Caki2 (cell line): ENCODE data around the gene TGFBR1. TPM values are rescaled to one million over a fixed set of nuclear protein-coding genes. Genes with fewer than 3 reads are reported as not detected.

Experiments
- DNase-seq: peaks from one replicate; pipeline ENCODE4 v3.0.0-alpha.2; 2015; ENCODE audit warnings: low read depth
- in situ Hi-C: cut with HindIII; loops from 2 replicates; pipeline ENCODE4 v1.10.0; 2016; ENCODE audit warnings: low sequenced_read_pairs, low pct_unique_long_range_greater_than_20kb, mixed read lengths
- total RNA-seq: library from RNA; depleted of rRNA; stranded (reverse); fragments of >200 nt; shearing (Covaris generic); gene quantifications from 2 replicates; pipeline ENCODE4 v1.2.3, GENCODE V29; 2014; ENCODE audit warnings: low replicate concordance

The TGFBR1 gene
- total RNA-seq, 1 experiment from 2014 or later = 8.1 TPM

DNA sequence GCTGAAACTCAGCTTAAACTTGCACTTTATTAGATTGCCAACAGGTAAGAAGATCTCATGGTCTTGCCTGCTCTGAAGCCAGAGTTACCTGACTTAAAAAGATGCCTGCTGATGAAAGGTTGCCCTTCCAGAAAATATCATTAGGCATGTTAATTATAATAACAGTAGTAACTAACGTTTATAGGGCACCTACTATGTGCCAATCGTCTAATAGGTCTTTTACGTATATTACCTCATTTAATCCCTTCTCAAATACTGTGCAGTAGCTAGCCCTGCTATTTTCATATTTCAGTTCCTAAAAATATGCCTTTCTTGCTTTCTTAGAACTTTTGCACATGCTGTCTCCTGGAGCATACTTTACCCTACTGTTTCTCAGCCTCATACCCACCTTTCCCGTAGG is 40.1 kb downstream of the TGFBR1 start:
- DNase-seq = no peak
- in situ Hi-C loops = no loop called here

DNA sequence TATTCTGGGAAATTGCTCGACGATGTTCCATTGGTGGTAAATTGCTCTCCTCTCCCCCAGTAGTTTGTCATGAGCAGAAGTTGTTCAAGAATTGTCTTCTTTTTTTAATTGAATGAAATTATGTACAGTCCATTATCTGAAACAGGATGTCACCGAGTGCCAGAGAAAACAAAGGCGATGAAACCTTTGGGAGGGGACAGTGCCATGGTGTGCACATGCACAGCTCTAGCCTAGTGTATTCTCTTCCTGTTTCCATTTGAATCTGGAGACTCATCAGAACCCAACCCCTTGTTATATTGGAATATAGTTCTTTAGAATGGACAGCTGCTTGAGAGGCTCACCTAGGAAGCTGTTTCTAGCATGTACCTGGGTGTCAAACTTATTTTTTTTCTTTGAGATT is 41.7 kb downstream of the TGFBR1 start:
- in situ Hi-C loops = no loop called here
- no peak for DNase-seq

- no peak for DNase-seq
- in situ Hi-C loops = no loop called here
Observed at GRCh38 chr9:99147177-99147576, 42.3 kb downstream of the TGFBR1 start.

DNA sequence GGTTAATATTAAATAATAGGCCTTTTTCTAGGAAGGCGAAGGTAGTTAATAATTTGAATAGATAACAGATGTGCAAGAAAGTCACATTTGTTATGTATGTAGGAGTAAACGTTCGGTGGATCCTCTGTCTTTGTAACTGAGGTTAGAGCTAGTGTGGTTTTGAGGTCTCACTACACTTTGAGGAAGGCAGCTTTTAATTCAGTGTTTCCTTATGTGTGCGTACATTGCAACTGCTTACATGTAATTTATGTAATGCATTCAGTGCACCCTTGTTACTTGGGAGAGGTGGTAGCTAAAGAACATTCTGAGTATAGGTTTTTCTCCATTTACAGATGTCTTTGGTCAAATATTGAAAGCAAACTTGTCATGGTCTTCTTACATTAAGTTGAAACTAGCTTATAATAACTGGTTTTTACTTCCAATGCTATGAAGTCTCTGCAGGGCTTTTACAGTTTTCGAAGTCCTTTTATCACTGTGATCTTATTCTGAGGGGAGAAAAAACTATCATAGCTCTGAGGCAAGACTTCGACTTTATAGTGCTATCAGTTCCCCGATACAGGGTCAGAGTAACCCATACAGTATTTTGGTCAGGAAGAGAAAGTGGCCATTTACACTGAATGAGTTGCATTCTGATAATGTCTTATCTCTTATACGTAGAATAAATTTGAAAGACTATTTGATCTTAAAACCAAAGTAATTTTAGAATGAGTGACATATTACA is 45.7 kb downstream of the TGFBR1 start:
- in situ Hi-C loops = no loop called here
- no peak for DNase-seq

DNA sequence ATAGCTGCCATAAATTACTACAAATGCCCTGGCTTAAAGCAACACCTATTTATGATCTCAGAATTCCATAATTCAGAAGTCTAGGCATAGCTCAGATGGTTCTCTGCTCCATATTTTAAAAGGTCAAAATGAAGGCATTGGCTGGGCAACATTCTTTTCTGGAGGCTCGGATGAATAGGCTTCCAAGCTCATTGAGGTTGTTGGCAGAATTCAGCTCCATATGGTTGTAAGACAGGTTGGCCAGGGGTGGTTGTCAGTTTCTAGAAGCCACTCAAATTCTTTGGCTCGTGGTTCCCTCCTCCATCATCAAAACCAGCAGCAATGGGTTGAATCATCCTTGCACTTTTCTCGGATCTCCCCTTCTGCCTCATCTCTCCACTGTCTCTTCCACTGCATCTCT is 49.4 kb downstream of the TGFBR1 start:
- in situ Hi-C loops = no loop called here
- DNase-seq = no peak

GRCh38 chr9:99155736-99156135 is 50.8 kb downstream of the TGFBR1 start:
- in situ Hi-C loops = no loop called here
- no peak for DNase-seq

DNA sequence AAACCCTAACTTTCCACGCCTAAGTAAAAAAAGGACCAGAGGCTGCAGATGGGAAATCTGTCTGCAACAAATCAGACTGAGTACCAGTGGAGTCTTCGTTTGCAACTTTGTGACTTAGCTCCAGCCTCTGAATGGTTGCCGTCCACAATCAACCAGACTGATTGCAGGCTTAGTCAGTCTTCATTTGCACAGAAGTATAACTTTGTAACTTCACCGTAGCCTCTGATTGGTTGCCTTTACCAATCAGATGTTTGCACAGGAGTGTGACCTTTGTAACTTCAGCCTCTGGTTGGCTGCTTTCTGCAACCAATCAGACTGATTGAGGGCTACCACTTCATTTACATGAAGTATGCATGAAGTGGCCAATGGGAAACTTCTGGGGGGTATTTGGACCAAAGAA is 53.7 kb downstream of the TGFBR1 start:
- in situ Hi-C loops = no loop called here
- DNase-seq = peak; percentile 23

DNA sequence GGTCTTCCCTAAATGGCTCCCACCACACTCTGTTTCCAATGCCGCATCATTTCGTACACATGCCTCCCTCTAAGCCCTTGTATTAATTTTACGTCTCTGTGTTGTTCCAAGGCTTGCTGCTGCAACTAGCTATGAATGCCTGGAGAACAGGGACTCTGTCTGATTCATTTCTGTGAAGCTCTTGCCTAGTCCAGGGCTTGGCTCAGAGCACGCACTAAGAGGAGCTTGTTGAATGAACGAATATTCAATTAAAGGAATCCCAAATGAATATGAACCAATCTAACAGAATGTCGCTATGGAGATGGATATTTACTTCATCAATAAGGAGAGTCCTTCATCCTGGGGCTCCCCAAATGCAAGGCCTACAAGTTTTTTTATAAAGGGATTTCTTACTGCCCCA is 55.3 kb downstream of the TGFBR1 start:
- DNase-seq = no peak
- in situ Hi-C loops = no loop called here

- in situ Hi-C loops = no loop called here
- peak; percentile 33 for DNase-seq
Observed at GRCh38 chr9:99162759-99163364, 57.9 kb downstream of the TGFBR1 start.

DNA sequence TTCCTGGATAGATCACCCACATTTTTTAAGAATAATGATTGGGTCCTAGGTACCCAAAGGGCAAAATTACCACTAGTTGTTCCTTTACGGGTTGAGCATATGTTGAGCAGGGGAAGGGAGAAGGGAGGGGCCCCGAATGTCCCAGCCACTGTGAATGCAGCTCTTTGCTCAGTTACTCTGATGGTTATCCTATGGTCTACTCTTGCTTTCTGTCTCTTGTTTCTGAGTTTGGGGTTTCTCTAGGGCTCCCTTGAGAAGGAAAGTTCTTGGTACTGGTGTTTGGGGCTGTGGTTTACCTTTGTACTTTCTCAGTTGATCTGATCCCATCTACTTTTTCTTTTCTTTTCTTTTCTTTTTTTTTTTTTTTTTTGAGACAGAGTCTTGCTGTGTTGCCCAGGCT is 61.2 kb downstream of the TGFBR1 start:
- in situ Hi-C loops = no loop called here
- DNase-seq = no peak

DNA sequence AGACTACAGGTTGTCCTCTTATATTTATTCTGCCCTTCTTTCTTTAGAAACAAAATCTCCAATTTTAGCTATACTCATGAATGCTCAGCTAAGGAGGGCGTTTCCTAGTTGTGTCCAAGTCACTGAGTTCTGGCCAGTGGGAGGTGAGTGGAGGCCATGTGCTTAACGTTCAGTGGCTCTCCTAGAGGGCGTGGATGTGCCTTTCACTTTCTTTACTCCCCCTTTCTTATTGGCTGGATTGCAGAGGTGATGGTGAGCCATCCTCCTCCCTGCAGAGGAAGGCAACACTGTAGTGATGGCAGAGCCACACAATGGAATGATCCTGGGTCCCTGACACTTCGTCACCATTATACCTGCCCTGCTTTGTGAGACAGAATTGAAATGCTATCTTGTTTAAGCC is 62.2 kb downstream of the TGFBR1 start:
- in situ Hi-C loops = no loop called here
- no peak for DNase-seq

DNA sequence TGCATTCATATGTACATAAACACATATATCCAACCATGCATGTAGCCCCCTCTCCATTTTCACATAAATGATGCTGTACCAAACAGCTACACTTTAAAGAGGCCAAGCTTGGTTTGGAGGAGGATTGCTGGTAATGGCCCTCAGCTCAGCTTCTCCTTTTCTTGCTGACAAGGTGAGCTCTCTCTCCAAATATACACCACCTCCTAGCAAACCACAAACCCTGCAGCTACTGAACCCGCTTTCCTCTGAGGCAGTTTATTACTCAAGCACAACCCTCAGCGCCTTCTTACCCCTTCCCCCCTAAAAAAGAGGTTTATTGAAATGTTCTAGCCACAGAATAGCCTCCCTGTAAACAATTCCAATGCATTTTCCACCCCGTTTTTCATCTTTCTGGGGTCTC is 62.8 kb downstream of the TGFBR1 start:
- in situ Hi-C loops = no loop called here
- DNase-seq = no peak

DNA sequence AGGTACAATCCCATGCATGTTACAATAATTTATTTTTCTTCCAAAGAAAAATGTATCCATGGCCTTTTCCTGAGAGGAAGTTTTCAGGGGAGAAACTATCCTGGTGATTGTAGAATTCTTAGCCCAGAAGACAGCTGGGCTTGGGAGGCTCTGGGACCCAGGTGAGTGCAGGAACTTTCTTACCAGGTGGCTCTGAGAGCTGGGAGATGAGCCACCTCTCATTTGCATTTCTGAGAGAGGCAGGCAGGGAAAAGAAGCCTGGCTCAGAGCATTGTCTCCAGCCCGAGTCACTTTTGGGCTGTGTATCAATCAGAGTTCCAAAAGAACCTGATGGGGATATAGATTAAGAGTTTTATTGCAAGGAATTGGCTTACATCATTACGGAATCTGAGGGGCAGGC is 64.2 kb downstream of the TGFBR1 start:
- in situ Hi-C loops = no loop called here
- no peak for DNase-seq

DNA sequence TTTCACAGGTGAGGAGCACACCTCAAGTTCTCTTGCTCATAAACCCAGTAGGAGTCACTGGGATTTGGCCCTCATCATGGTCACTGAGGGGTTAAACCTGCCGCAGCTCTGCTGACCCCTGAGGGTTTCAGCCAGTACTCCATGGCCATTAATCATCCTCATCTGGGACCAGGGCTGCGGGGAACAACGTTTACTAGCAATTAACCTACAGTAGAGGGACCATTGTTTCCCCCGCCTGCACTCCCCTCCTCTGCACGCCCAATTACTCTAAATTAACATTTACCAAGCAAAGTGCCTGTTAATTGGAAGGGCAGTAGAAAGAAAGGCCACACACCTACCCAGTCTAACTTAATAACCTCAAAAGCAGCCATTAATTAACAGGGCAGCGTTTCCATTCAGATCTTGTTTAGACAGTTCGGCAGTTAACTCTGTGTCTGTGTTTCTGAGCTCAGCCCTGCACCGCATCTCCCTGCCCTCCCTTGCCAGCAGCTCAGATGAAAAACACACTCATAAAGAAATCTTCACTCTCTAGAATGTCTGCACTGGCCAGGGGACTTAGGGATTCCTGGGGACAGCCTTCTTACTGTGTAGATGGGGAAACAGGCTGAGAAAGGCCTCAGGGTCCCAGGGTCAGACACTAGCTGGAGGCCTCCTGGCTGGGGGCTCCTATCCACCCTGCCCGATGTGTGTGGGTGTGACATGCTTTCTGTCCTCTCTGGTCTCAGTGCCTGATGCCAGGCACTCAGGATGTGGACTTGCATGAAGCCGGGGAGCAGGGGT is 65.3 kb downstream of the TGFBR1 start:
- in situ Hi-C loops = no loop called here
- DNase-seq = no peak

GRCh38 chr9:99171225-99172123 is 66.6 kb downstream of the TGFBR1 start:
- in situ Hi-C loops = no loop called here

GRCh38 chr9:99172124-99173091 is 67.5 kb downstream of the TGFBR1 start:
- peak; percentile 21 for DNase-seq
- in situ Hi-C loops = no loop called here

More at GRCh38 chr9:99171225-99172123, 66.6 kb downstream of the TGFBR1 start:
- DNase-seq = no peak
